ENCODE results near the gene HYI.
"Not testable (repeated sequence)": the region's sequence is repeated elsewhere in the genome, so short reads cannot be mapped to it uniquely, and the experiment has no call there.

The HYI gene

DNA sequence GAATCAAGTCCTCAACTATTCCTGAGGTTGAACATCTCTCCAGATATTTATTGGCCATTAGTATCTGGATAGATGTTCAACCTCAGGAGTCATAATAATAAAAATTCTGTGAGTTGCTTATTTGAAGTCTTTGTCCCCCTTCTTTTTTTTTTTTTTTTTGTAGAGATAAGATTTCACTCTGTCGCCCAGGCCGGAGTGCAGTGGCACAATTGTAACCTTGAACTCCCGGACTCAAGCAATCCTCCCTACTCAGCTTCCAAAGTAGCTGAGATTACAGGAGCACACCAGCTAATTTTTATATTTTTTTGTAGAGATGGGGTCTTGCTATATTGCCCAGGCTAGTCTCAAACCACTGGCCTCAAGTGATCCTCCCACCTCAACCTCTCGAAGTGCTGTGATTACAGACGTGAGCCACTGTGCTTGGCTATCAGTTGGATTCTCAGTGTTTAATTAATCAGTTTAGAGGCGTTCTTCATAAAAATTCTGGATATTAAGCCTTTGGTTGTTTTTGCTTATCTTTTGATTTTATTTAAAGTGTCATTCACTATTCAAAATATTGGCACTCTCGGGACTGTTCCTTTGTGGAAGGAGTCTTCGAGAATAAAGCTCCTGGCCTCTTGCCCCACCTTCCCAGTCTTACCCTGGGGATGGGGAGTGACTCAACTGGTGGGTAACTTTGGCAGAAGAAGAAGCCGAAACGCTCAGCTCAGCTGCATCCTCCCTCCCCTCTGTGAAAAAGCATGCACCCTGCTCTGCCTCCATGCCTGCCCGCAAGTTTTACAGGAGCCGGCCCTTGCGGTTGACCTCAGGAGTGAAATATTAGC is 11.2 kb upstream of the HYI start:
- no peak for DNase-seq (ENCODE audit: low read depth in 3 of 3)

DNA sequence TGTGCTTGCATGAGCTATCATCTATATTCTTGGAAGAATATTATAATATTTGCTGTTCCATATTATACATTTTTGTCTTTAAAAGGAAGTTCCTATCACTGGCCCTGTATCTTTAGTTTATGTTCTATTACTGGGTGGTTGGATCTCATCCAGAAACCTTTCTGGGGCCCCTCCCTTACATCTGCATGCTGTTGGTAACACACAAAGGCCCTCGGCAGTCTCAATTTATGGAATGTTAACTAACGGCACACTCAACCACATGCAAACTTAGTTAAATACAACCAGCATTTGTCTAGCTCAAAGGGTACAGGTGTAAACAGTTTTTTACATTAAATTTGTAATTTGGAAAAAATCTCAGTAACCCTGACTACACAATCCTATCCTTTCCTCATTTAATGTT is 9.7 kb upstream of the HYI start:
- DNase-seq (ENCODE audit: low read depth in 3 of 3): no peak

DNA sequence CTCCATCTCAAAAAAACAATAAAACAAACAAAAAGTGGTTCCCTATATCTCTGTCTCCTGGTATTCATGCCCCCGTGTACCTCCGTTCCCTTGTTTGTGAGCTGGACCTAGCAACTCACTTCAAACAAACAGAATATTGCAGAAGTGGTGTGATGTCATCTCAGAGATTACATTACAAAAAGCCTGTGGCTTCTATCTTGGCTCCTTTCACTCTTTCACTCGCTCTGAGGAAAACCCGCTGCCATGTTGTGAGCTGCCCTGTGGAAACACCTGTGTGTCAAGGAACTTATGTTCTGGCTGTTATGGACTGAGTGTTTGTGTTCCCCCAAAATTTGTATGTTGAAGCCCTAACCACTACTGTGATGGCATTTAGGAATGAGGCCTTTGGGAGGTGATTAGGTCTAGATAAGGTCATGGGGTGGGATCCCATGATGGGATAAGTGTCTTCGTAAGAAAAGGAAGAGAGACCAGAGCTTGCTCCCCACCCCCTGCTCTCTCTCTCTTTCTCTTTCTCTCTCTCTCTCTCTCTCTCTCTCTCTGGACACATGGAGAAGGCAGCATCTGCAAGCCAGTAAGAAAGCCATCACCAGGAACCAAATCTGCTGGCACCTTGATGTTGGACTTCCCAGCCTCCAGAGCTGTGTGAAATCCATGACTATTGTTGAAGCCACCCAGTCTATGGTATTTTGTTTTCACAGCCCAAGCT is 7.4 kb upstream of the HYI start:
- no peak for DNase-seq (ENCODE audit: low read depth in 3 of 3)

DNA sequence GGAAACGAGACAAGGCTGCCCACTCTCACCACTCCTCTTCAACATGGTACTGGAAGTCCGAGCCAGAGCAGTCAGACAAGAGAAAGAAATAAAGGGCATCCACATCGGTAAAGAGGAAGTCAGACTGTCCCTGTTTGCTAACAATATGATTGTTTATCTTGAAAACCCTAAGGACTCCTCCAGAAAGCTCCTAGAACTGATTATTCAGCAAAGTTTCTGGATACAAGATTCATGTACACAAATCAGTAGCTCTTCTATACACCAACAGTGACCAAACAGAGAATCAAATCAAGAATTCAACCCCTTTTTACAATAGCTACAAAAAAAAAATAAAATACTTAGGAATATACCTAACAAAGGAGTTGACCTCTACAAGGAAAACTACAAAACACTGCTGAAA is 4.6 kb upstream of the HYI start:
- not testable (repeated sequence) for DNase-seq (ENCODE audit: low read depth in 3 of 3)

DNA sequence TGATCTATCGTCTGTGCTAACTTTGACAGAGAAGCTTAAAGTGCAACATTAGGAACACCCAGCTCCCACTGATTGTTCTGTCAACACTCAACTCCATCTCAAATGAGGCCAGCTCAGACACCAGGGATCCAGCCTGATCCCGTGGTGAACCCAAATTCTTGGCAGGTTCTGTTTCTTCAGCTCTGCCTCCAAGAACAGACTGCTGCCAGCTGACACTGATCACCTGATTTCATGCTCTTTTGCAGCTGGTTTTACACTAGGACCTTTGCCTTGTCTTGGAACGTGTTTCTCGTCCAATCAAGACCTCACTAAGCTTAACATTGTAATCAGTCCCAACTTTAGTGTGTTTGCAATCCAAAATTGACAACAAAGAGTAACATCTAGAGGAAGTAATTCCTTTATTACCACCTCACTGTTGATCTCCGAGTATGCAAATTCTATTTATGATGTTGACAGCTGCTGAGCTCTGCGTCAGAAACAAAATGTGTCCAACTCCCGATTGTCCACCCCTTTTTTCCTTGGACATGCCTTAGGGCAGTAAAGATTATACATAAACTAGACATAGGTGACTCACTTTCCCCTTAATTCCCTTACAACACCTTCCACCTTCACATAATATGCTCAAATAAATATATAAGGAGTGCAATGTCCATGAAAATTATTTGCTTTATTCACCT is 1.6 kb upstream of the HYI start:
- DNase-seq (ENCODE audit: low read depth in 3 of 3): no peak

DNA sequence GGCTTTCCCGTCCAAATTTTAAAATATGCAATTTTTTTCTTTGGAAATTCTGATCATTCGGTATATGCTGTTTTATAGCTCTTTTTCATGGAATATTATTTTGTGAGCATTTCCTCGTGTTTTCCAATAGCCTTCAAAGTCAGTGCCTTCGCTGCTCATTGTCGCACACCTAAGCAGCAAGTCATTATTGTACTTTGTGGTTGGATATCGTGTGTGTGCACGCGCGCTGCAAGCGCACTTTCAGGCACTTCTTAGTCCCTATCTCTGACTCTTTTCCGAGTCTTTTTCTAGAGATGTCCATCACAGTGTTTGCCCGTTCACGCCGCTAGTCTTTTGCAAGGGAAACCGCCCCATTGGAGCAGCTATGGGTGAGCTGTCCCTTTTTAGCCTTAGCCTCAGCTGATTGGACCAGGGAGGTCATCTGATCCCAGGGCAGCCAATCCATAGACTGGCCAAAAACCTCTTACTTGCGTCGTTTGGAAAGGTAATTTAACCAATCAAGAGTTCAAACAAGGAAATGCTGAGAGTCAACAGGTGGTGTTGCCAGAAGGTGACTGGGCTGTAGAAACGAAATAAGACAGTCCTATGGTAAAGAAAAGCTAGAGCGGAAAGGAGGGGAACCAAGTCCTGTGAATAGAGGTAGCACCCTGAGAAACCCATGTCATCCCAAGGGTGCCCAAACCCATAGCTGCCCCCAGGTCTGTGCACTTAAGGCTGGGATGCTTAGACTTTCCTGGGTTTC is 710 bp upstream of the HYI start:
- peak; percentile 30 to 65 (median 54) for DNase-seq (ENCODE audit: low read depth in 3 of 3)

DNA sequence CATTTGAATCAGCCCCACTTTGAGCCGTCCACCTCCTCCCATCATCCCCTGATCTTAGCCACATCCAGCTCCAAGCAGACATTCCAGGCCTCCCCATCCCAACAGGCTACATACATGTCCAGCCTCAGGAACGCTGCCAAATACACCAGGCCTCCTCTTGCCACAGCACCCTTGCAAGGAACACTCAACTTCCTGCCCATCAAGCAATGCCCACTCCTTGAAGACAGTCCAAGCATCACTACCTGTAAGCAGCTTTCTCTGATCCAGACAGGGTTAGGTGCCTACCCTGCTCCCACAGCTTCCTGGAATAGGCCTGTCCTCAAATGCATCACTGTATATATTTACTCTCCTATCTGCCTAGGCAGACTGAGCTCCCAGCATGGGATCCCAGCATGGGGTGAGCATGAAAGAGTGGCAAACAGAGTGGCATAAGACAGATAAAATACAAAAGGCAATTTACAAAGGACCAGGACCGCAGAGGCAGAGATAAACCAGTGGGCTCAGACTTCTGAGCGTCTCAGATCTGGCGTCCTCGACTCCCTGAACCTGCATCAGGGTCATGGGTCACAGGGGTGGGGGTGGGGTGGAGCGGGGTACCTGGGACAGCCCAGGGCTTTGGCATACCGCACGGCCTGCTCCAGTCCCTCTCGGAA is 816 bp downstream of the HYI start:
- no peak for DNase-seq (ENCODE audit: low read depth in 3 of 3)

DNA sequence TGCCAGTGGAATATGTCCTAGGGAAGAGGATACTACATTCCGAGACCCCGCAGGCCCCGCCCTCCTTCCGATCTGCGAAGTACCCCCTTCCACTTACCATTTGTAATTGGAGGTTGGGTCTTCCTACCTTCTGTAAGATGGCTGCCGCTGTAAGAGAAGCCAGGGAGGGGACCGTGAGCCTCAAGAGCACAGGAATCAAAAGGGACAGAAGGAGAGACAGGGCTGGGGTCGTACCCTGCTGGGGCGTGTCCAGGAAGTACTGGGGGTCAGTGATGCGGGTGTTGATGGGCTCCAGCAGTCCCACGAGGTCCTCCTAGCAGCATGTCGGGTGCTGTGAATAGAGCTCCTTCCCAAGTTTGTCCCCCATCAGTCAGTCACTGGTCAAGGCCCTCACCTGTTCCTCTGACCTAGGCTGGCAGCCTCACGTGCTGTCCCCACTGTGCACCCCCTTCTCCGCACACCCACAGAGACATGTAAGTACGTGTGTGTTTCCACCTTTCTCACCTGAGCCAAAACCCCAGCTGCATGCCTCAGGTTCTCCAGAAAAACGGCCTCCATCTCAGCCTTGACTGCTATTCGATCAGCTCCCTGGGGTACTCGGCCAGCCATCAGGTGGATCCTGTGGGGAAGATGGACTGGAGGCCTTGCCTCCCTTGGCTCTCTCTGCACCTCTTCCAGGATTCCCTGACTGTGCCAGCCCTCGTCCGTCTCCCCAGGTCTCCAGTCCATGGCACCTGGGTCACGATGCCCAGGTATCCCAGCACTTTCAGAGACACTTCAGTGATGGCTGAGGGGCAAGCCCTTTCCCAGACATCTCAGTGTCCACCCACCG is 1.8 kb downstream of the HYI start:
- no peak for DNase-seq (ENCODE audit: low read depth in 3 of 3)

DNA sequence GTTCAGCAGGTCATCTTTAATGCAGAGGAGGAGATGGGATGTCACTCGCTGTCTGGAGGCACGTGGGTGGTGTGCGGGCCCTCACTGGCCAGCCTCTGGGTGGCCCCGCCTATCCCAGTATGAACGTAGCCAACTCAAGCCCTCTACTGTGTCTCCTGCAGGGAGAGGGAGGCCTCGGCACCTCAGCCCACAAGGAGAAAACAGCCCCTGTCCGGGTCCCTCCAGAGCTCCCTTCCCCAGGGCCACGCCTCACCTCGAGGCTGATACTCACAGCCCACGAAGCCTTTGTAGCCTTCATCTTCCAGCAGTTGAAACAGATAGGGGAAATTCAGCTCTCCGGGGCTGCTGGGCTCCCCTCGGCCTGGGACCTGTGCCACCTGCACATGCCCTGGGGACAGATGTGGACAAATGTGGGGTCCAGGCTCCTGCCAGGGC is 2.6 kb downstream of the HYI start:
- DNase-seq (ENCODE audit: low read depth in 3 of 3): no peak

DNA sequence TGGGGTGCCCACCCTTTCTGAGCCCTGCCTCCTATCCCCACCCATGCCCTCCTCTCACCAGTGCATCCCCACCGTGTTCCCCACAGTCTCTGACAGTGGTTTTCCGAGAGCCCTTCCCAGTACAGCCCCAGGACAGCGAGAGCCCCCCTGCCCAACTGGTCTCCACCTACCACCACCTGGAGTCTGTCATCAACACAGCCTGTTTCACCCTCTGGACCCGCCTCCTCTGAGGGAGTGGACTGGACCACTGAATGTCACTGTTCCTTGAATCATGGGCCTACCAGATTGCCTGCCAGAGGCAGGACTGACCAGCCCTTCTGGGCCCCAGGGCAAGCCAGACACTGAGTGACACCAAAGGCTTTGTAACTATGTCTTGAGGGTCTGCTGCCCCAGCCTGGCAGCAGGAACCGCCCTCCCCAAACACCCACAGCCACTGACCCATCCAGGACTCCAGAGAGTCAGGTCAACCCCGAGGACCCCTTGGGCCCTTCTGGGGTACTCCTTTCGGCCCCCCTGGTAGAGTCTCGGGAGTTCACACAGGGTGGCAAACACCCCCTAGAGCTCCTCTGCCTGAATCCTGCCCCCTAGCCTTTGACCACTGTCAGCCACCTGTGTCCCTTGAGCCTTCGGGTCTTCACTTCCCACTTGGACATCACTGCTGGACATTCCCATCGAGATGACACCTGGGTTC is 3.3 kb downstream of the HYI start:
- DNase-seq (ENCODE audit: low read depth in 3 of 3): no peak

DNA sequence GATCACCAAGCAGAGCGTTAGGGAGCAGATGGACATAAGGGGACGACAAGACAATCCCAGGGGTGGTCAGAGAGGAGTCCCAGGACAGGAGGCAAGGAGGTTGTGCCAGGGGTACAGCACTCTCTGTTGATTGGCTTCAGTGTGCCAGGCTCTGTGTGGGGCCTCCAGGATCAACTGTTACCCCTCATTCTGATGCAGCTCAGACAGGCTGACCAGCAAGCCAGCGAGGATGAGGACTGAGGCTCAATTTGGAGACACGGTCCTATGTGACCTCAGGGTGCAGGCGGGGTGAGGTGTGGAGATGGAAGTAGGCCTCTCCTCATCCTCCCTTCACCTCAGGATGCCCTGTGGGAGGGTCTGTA is 4.0 kb downstream of the HYI start:
- DNase-seq (ENCODE audit: low read depth in 3 of 3): no peak

DNA sequence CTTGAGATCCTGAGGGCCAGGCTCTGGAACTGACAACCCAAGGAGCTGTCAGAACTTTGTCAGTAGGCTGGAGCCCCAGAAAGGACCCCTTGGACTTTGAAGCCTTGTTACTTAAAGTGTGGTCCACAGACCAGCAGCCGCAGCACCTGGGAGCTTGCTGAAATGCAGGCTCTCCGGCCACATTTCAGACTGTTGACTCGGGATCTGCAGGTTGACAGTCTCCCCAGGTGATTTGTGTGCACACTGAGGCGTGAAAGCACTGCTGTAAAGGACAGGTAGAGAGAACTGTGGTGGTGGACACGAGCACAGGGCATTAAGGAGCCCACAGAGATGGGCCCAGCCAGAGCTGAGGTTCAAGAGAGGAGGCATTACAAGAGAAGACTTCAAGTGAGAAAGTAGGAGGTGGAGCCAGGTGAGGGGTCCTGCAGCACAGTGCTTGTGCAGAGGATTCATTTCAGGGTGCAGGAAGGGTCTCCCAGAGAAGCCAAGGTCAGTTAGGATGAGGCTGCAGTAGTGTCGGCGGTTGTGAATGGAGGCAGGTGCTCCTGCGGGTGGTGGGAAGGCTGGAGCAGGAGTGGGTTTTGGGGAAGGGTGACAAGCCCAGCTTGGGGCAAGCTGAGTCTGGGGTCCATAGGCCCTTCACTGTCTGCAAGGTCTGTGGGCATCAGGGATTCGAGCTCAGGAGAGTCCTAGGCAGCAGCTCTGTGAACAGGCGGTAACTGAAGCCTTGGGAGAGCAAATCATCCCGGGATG is 4.6 kb downstream of the HYI start:
- no peak for DNase-seq (ENCODE audit: low read depth in 3 of 3)

DNA sequence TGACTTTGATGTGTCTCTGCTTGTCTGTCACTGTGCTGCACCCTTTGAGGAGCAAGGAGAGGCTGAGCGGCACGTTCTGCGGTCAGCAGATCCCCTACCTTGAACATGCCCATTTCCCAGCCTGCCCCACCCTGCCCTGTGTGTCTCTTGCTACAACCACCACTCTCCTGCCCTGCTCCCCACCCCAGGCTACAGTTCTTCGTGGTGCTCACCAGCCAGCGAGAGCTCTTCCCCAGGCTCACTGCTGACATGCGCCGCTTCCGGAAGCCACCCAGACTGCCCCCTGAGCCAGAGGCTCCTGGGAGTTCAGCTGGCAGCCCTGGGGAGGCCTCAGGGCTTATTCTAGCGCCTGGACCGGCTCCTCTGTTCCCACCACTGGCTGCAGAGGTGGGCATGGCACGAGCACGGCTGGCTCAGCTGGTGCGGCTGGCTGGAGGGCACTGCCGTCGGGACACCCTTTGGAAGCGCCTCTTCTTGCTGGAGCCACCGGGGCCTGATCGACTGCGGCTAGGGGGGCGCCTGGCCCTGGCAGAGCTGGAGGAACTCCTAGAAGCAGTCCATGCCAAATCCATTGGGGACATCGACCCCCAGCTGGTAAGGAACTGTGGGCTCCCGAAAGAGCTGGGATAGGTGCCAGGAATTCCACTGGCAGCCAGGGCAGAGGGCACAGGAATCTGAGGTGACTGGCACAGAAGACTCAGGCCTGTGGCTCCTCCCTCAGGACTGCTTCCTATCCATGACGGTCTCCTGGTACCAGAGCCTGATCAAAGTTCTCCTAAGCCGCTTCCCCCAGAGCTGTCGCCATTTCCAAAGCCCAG is 5.6 kb downstream of the HYI start:
- DNase-seq (ENCODE audit: low read depth in 3 of 3): no peak

DNA sequence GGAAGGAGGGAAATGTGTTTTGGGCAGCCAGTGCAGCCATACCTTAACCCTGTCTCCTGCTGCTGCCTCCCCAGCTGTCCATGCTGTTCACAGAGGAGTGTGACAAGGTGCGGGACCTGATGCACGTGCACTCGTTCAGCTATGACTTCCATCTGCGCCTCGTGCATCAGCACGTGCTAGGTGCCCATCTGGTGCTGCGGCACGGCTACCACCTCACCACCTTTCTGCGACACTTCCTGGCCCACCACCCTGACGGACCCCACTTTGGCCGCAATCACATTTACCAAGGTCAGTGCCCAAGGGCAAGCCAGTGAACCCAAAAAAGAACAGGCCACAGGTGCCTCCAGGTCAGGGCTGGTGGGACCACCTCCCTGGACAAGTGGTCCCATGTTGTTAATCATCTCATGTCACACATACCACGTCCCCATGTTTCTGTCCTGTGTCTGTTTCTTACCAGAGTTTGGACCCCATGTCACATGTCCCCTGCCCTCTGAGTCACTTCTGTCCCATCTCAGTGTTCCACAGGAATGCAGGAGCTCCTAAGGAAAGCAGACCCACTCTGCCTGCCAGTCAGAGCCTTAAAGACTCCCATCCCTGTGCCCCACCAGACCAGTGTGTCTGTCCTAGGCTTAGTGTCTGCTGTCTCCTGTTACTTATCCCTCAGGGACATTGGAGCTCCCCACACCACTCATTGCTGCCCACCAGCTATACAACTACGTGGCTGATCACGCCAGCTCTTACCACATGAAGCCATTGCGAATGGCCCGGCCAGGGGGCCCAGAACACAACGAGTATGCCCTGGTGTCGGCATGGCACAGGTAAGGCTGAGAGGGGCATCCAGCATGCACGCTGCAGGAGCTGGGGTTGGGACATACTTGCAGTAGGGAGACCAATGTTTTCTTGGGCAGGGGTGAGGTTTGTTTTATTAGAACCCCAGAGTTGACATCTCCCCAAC is 6.6 kb downstream of the HYI start:
- DNase-seq (ENCODE audit: low read depth in 3 of 3): no peak

DNA sequence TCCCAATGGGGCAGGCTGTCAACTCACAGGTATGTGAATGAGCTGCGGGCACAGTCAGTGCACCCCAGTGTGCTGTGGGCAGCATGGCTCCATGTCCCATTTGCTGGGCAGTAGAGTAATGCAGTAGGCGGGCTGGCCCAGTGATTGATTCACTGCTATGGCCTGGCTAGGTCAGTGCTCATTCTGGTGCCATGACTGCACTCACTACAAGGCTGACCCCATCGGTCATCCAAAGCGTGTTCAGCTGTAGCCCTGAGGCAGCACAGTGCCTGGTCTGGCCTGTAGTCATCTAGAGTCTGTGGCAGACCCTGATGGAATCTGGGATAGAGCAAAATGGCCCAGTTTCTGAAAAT is 7.4 kb downstream of the HYI start:
- no peak for DNase-seq (ENCODE audit: low read depth in 3 of 3)

DNA sequence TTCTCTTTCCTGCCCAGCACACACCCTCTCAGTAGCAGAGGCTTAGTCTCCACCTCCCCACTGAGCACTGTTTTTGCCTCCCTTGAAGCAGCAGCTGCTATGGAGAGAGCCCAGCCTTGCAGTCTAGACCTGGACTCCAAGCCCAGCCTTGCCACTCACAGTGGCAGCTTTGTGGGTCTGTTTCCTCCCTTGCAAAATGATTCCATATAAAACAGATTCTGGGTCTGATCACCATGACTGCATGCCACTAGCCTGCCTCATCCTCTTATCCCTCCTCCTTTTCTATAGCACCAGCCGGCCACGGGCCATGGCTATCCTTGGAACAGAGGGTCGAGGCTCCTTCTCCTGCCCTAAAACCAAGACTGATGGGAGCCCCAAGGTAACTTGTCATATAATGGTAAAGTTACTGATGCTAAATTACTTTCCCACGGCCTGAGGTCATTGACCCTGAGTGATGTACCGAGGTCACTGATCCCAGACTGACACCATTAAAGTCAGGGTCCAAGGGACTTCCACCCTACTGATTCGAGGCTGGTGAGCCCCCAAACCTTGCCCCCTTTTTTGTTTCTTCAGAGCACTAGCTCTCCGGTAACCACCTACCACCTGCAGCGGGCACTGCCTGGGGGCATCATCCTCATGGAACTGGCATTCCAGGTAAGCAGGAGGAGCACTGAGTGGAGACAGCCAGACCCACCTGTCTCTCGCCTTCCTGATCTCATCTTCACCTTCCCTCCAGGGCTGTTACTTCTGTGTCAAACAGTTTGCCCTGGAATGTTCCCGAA is 7.9 kb downstream of the HYI start:
- no peak for DNase-seq (ENCODE audit: low read depth in 3 of 3)

DNA sequence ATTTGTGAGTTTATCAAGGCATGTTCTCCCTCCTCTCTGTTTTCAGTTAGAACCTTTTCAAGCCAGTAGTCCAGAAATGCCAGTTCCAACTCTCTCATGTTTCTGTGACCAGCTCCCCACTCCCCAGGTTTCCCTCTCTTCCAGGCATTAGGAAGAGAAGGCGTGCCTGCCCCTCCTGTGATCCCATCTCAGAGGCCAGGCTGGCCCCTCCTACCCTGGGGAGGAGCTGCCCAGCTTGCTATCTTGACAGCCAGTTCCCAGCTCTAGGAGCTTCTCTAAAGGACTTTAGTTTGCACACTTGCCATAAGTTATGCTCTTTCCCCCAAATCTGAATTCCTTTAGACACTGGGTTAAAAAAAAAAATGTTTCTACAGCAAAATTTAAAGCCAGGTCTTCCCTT is 8.9 kb downstream of the HYI start:
- no peak for DNase-seq (ENCODE audit: low read depth in 3 of 3)
